CD4-positive, alpha-beta T cell treated with Interleukin-1 beta for 1 hour (primary cell): ENCODE results near the gene PDE4B.
"Not testable (repeated sequence)": the region's sequence is repeated elsewhere in the genome, so short reads cannot be mapped to it uniquely, and the experiment has no call there.

Experiments used
- DNase-seq, 2 donors: peaks; one replicate each; pipeline ENCODE4 v3.0.0-alpha.2; 2020 to 2022

The PDE4B gene

DNA sequence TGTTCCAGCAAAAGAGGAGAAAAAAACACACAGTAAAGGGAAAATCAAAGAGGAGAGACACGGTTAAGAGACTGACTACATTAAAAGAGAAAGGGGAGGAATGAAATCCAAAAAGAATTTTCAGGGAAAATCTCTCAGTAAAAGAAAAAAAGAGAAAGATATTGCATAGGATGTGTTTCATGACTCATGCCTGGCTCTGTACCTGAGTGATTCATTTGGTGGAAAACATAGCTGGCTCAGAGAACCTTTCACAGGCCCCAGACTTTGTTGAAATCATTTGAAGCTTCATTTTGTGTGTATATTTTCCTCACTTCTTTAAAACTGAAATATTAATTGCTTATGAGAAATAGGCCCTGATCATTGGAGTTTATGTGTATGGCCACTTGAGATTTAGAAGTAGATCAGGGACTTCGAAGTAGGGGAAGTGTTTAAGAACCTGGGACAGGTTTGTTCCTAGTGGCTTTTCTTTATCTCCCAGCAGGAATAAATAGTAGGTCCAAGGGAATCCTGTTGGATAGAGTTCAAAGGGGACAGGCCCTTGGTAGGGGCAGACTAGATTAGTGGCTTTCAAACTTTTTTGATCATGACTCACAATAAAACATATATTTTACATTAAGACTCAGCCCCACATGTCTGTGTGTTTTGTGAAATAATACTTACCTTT, 502.1 kb downstream of the PDE4B start:
- DNase-seq: no peak

DNA sequence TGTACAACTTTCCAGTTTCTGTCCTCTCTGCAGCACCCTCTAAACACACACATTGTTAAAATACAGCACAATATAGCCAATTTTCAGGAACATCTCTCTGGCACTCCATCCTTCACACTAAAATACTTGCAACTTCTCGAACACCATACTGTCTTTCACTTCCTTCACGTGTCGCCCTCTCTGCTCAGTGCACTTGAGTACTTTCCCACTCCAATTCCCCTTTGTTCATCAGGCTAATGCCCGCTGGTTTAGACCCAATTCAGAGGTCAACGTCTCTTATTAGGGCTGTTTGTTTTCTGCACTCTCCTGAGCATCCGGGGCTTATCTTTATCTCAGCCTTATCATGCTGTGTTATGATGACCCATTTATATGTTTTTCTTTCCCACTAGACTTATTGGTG, 503.1 kb downstream of the PDE4B start:
- DNase-seq: no peak

DNA sequence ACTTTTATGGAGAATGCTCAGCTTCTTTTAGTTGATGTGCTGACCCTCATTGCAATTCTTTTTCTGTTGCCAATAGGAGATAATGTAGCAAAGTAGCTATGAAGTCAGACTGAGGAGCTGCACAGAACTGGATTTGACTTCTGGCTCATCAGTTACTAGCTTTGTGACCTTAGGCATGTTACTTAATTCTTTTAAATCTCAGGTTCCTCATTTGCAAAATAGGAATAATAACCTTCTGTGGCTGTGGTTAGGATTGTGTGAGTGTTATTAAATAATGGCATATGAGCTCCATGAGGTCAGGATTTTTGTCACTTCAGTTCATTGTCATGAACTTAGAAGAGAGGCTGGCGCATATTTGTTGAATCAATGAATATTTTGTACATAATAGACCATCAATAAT, 503.7 kb downstream of the PDE4B start:
- DNase-seq: no peak

DNA sequence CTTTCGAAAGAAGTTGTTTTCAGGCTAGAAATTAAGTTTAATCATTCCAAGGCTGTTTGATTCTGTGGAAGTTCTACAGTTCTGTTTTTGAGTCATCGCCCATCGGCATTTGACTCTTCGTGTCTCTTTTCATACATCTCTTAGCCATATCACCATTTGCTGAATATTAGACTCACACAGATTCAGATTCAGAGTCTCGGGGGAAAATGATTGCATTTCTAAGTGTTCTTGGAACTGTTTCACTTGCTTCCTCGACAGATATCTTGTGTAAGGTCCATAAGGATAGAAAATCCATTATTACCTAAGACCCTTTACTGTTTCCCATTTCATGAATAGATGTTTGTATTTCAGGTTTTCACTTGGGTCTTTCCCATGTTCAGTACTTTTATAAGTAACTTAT, 504.3 kb downstream of the PDE4B start:
- DNase-seq: no peak

DNA sequence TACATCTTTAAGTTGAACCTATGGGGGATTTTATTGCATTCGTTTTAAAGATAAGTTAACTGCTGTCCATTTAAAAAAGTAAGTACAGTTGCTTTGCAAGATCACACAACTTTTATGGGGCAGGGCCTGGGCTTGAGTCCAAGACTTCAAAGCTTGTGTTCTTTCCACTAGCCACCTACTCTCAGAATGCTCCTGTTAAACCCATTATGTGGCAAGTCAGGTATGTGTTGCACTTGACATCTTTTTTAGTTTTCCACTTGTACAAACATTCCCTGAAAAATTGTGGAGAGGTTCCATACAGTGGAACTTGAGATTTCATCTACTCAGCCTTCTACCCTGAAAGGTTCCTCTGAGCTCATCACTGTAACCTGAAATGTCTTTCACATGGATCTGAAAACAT, 505.8 kb downstream of the PDE4B start:
- DNase-seq: no peak

DNA sequence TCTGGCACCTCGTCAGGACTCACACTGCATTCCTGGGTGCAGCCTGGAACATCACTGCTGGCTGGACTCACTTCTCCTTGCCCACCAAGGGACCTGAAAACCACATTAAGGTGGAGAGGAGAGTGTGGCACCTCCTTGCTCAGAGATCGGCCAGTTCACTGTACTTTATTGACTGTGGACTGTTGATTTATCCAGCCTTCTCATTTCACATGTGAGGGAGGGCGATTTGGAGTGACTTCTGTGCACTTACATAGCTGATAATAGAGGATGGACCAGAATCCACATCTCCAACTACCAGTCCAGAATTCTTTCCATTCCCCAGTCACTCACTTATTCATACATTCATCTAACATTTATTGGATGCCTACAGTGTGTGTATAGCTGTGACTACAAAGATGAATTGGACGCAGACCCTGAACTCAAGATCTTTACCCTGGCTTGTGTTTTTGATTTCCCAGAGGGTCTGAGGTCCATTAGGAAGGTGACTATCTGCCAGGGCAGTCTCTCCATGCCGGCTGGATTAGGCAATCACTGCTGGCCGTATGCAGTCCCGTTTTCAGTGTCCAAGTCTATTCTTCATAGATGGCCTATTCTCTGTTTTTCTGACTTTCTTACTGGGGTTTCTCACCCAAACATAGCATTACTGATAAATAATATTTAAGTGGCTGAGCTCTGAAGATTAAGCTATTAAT, 507.7 kb downstream of the PDE4B start:
- DNase-seq: no peak

DNA sequence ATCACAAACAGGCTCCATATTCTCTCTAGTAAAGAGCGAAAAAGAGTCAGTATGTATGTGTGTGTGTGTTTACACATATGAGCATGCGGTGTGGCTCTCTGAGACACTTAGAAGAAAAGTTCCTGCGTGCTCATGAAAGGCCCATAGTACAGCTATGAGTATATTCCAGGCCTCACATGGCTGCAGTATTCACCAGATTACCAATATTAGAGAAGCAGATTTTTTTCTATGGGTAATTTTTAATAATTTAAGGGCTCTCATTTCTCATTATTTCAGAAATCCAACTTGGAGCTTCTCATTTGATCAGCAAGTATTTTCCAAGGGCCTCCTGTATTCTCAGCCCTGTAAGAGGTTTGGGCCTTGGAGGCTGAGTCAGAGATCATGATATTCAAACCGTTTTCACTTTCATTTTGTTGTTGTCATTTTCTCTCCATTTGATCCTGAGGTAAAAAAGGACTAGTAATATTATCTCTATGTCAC, 508.3 kb downstream of the PDE4B start:
- peak; percentile 13 to 61 for DNase-seq

DNA sequence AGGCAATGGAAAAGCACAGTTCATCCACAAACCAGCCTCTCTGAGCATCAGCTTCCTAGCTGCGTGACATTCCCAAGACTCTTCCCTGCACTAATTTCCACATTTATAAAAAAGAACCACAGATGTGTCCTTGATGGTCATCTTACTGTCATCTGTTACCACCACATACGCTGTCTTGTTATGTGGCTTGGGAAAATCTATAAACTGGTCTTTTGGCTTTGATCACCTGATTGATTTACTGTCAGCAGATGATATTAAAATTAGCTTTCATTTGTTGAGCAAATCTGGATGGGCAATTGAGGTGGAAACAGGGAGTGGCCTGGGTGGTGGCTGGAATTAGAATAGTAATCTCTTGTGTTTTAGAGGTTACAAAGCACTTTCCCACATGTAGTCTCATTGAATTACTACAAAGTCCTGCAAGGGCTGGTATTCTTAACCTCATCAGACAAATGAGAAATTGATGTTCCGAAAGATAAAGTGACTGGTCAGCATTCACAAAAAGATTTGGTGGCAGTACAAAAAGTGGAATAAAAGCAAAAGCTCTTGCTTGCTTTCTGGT, 509.6 kb downstream of the PDE4B start:
- no peak for DNase-seq

DNA sequence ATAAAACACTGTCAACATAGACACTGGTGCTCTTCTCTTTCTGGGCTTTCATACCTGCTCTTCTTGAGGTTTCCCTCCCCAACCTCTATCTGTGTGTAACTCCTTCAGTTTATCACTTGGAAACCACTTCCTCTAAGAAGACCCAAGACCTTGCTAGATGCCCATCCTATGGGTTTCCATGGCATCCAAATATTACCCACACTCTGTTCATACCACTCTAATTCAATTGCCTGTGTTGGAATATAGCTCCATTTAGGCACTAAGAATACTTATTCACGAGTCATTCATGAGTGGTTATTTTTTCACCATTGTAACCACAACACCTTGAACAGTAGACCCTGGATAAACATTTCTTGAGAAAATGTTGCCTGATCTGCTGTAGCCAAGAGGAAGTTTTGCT, 510.1 kb downstream of the PDE4B start:
- DNase-seq: peak in 1 of 2 donors; percentile 43

DNA sequence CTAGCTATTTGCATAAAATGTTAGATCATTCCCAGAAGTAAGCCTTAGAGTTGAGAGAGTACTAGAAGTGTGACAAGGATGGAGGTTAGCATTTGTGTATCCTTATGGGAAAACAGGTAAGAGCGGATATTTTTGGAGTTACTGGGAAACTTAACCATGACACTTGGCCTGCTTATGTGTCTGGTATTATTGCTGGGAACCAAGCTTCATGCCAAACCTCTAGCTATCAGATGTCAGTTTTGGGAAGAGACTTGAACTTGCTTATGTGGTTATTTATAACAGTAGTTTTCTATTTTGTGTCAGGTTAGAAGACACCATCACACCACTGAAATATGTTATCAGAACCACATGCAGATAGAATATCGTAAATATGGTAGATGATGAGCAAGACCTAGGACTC, 511.0 kb downstream of the PDE4B start:
- no peak for DNase-seq

DNA sequence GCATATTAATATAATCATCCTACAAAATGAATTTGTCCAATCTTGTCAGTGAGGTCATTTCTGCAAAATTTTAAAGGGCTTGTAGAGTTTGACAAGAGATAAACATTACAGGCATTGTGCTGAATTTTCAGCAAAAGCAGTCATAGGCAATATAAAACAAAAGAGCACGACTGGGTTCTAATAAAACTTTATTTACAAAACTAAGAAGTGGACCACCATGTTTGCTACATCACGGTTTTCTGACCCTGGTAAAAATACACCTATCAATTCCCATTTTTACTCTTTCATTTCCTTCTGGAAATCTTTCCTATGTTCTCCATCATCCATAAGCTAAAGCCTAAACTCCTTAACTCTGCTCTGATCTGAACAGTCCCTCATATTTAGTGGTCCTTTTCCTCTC, 511.4 kb downstream of the PDE4B start:
- no peak for DNase-seq

DNA sequence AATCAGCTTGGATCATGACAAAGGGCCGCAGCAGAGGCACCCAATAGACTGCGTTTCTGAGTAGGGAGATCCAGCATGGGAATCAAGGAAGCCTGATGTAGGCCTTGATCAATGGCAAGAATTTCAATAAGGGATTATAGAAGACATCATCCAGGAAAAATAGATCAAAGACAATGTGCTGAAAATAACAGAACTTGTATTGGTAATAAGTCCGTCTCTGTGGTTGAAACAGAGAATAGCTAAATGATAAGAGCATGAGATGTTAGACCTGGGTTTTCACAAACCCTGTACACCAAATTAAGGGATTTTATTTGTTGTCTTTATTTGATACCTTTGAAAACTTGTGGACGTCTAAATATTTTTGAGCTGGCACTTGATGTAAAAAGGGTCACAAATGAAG, 513.2 kb downstream of the PDE4B start:
- no peak for DNase-seq

DNA sequence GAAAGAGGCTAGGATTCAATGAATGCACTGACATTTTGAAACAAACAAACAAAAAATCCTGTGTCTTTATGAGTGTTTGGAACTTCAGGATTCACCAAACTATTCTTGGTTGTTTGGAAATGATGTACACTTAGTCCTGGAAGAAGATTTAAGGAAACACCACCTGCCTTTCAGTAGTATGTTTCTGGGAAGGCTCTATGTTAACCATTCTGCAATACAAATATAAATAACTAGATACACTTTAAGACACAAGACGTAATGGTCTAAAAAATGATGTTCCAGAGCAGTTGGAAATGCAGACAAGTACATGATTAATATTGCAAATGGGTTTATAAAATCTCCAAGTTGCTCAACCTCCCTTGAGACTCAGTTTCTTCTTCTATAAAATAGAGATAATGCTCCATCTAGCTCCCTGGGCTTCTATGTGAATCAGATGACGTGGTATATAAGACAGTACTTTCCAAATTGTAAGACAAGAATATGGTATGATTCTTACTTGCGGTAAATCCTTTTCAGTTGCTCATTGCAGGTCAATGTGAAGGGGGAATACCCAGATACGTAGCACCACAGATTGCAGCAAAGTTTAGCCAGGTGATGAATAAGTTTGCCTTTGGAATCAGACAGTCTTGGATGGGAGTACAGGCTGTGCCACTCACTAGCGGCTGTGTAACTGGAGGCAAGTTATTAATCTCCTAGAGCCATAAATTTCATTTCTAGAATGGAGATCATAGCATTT, 516.5 kb downstream of the PDE4B start:
- DNase-seq: no peak

DNA sequence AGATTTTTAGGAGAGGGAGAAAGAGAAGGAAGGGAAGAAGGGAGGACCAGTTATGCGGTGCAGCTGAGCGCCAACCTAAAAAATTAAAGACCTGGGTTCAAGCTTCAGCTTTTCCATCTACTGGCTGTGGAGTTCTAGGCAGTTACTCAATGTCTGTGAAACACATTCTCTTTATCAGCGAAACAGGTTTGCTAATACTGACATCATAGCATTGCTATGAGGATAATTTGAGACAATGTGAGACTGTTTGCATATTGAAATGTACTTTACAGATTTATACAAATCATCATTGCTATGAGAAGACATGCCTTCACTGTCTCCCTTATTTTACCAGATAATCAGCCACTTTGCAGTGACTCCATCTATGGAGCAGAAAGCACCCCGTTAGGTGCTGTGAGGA, 518.4 kb downstream of the PDE4B start:
- DNase-seq: no peak

DNA sequence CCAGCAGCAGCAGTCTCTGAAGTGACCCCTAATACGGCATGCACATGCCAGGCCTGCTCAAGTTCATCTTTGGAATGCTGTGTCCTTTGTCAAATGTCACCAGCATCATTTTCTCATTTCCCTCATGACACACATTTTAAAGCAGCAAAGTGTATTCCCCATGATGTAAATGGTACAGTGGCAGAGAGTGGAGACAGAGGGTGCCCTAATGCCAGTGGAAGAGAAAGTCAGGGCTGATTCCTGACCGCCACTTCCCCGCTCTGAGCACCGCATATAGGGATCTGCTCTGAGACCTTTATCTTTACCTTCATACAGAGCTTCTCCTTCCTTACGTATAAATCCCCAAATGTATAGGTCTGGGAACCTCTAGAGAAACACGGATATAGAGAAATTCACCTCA, 518.9 kb downstream of the PDE4B start:
- DNase-seq: no peak

DNA sequence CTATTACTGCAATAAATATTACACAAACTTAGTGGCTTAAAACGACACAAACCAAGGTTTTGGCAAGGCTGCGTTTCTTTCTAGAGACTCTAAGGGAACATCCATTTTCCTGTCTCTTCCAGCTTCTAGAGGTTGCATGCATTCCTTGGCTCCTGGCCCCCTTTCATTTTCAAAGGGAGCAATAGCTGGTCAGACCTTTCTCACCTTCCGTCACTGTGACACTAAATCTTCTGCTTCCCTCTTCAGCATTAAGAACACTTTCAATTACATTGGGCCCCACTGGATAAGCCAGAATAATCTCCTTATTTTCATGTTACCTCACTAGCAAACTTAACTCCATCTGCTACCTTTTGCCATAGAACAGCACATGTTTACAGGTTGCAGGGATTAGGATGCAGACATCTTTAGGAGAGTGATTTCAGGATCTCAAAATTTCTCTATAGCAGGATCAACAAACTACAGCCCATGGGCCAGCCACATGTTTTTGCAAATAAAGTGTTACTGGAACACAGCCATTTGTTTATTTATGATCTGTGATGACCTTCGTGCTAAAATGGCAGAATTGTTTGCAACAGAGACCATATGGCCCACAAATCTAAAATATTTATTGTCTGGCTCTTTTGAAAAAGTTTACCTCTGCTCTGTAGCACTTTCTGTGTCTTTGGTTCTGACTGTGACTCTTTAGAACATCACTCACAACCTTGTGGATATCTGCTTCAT, 519.7 kb downstream of the PDE4B start:
- no peak for DNase-seq

DNA sequence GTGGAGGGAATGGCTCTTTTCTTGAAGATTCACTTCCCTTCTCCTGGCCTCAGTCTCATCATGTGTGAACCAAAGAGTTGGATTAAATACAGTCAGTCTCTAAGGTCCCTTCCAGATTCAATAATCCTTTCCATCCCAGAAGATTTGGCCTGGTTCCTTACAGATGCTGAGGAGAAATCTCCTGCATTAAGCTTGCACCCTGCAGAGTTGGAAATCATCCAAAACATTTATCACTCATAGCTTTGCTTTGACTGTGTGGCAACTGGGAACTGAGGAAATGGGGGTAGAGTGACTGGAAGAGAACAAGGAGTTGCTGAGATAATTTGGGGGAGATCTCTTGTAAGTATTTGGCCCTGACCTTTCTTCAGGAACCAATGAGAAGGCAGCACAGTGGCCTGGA, 520.7 kb downstream of the PDE4B start:
- no peak for DNase-seq

DNA sequence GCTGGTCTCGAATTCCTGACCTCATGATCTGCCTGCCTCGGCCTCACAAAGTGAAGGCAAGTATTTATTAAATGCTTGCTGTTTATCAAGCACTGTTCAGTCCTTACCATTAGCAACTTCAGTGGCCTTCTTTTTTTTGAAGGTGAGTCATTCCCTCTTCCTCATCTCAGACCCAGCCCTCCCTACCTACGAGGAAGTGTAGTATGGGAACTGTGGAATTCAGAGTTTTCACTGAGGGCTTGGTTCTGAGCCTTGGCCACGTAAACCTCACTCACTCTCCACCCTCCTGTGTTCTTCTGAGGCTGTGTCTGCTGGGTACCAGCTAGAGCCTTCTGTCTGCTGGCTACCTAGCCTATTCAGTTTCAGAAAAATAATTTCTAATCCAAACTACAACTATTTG, 523.0 kb downstream of the PDE4B start:
- DNase-seq: no peak

DNA sequence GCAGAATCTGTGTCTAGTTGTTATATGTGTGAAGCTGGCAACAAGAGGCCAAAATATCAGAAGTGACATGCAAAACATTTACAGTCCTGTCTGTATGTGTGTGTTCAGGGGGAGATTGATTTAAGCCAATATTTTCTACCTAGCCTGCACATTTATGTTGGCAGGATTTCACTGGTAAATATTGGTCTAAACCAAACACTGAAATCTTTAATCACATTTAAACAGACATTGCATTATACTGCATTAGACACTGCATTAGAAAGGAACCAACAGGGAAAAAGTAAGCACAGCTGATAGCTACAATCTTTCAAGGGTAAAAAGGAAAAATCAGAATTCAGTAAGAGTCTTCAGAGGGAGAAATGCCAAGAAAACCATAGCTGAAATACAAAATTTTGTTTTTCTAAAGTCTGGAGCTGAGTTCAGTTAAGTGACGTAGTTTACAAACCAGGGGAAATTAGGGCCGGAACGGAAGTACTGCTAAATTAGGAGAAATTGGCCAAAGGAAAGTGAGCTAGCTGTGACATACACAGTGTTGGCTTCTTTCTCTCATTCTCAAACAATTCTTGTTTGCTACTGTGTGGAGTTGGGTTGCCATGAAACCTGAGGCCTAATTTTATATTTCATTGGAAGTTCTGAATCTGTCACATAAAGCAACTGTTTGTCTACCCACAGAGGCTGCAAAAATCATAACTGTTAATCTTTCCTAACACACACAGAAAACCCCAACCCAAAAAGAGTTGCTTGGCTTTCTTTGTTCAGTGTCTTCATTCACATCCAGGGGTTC, 524.0 kb downstream of the PDE4B start:
- peak in 1 of 2 donors; percentile 33 for DNase-seq

DNA sequence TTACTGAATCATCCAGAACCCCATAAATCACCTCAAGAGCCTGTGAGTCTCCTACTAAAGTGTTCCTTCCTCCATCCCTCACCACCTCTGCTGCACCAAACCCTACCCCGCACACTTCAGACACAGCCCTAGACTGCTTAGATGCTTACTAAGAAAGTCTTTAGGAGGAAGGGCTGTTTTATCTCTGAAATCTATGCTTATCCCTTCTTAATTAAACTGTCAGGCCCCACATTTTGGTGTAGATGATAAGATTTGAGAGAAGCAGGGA, 524.5 kb downstream of the PDE4B start:
- DNase-seq: no peak

DNA sequence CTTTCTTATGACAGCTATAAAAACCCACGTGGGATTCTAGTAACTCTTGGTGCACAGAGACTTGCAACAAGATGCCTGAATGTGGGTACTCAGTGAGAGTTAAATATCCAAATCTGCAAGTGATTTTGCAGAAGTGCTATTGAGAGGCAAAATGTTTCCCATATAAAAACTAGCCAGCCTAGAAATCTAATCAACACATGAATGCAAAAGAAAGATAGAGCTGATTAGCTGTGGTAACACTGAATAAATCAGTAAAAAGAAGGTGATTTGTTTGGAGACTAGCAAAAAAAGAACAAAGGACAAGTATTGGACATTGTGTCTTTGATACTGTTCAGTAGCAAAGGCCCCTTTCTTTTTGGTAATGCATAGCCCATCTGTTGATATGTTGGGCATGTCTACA, 527.5 kb downstream of the PDE4B start:
- no peak for DNase-seq

DNA sequence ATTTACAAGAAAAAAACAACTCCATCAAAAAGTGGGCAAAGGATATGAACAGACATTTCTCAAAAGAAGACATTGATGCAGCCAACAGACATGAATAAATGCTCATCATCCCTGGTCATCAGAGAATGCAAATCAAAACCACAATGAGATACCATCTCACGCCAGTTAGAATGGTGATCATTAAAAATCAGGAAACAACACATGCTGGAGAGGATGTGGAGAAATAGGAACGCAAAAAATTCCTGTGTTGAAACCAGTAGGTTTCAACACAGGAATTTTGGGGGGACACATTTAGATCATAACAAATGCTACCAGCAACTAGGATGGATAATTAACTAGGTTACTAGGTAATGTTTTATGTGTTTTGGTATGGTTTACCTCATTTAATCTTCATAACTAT, 529.8 kb downstream of the PDE4B start:
- DNase-seq: not testable (repeated sequence)
